Uterus (tissue), 4 donors: Measurements from ENCODE around the gene RELL2. TPM values are rescaled to one million over a fixed set of nuclear protein-coding genes. Genes with fewer than 3 reads are reported as not detected.
A peak's percentile ranks its signal among the peaks of the same experiment; 100 is the strongest.

Source experiments
- DNase-seq, 2 donors: peaks; one replicate each; pipeline ENCODE4 v3.0.0-alpha.2; 2019 to 2020
- H3K27ac ChIP-seq, 2 donors: fragments of 200-600 bp; sonication (generic); 1 replicate in 1 of 2; 2 replicates in 1 of 2; pipeline ENCODE4 v1.5.1; 2016 to 2018
- H3K27me3 ChIP-seq, 2 donors: fragments of 200-600 bp; sonication (generic); one replicate each; pipeline ENCODE4 v1.5.1; 2018 to 2019; ENCODE audit warnings: control low read depth in 1 of 2
- H3K36me3 ChIP-seq, 2 donors: fragments of 200-600 bp; sonication (generic); one replicate each; pipeline ENCODE4 v1.5.1; 2019; ENCODE audit warnings: control low read depth in 1 of 2
- H3K4me1 ChIP-seq, 2 donors: fragments of 200-600 bp; sonication (generic); one replicate each; pipeline ENCODE4 v1.5.1; 2018 to 2019; ENCODE audit warnings: control low read depth in 1 of 2
- H3K4me3 ChIP-seq, 2 donors: fragments of 200-600 bp; sonication (generic); 1 replicate in 1 of 2; 2 replicates in 1 of 2; pipeline ENCODE4 v1.5.1; 2018 to 2019; ENCODE audit warnings: mild to moderate bottlenecking in 1 of 2
- H3K9me3 ChIP-seq, 2 donors: fragments of 200-600 bp; sonication (generic); one replicate each; pipeline ENCODE4 v1.5.1; 2019; ENCODE audit warnings: control low read depth in 1 of 2
- CTCF ChIP-seq, 4 experiments: fragments of 200-600 bp in 2 of 4; fragments of 450-650 bp in 2 of 4; sonication (generic) in 2 of 4; IDR thresholded peaks; one replicate each; pipeline ENCODE4 v1.5.1; 2016 to 2019; ENCODE audit warnings: antibody characterized with exemption in 4 of 4, mild to moderate bottlenecking in 2 of 4, moderate library complexity in 1 of 4
- POLR2A ChIP-seq, 2 donors: fragments of 450-650 bp; IDR thresholded peaks; one replicate each; pipeline ENCODE4 v1.6.1; 2016; ENCODE audit warnings: antibody characterized with exemption in 2 of 2, mild to moderate bottlenecking in 1 of 2, moderate library complexity in 1 of 2
- intact Hi-C: fragments of 100-400 bp; cut with DNase I; formaldehyde crosslinking; loops from one replicate; pipeline ENCODE4 v1.15.1; 2023; ENCODE audit warnings: low total_unique reads
- total RNA-seq, 4 donors: library from RNA; depleted of rRNA in 3 of 4; stranded (reverse); fragments of >200 nt in 3 of 4; gene quantifications; one replicate each; pipeline versions ENCODE4 v1.1.0 to v1.2.4, GENCODE V29; 2014 to 2023
- donor health status: DM: yes; HTN: yes; CAD: no.

The RELL2 gene
- total RNA-seq, 4 donors from 2014 or later, result 0.35 to 1.7 TPM; not detected in 2

GRCh38 chr5:141618804-141619554 lies 17.8 kb upstream of the RELL2 start, which contains the start of gene DIAPH1:
TSS of gene DIAPH1 (minus strand) at chr5:141619000. CDS start at chr5:141618914, 86 bp downstream.
- DNase-seq, result peak; percentile 97 to 98
- Histone ChIP-seq H3K27ac (peak within 1 kb of the TSS; percentile 87 to 93), H3K4me1 (peaks cover 0 to 7% of the 10 kb centered on the region in 2 donors), H3K36me3 (no peaks in the 10 kb centered on the region), H3K27me3 (no peaks in the 10 kb centered on the region), H3K4me3 (peak within 1 kb of the TSS; percentile 83 to 96), H3K9me3 (no peaks in the 10 kb centered on the region)
- intact Hi-C loops, result no loop called here
- TF ChIP-seq CTCF (IDR thresholded peaks at IDR 0.05) (peak; percentile 99 to 100 (median 99)), POLR2A (IDR thresholded peaks at IDR 0.05) (peak; percentile 88)

- TF ChIP-seq CTCF (IDR thresholded peaks at IDR 0.05), result no peak
- no peak for TF ChIP-seq POLR2A (IDR thresholded peaks at IDR 0.05)
- no peaks in the 10 kb centered on the region for H3K9me3 ChIP-seq
- no peaks in the 10 kb centered on the region for H3K4me1 ChIP-seq
- intact Hi-C loops, result no loop called here
- H3K27me3 ChIP-seq, result no peaks in the 10 kb centered on the region
- no peak for DNase-seq
- H3K4me3 ChIP-seq, result no peak overlapping the region
- no peaks in the 10 kb centered on the region for H3K36me3 ChIP-seq
- no peak overlapping the region for H3K27ac ChIP-seq
These were observed 13.6 kb upstream of the RELL2 start for GRCh38 chr5:141623186-141623585.

GRCh38 chr5:141623611-141624010 lies 13.2 kb upstream of the RELL2 start:
- intact Hi-C loops, result no loop called here
- no peak overlapping the region for H3K27ac ChIP-seq
- no peak overlapping the region for H3K4me3 ChIP-seq
- H3K27me3 ChIP-seq, result no peaks in the 10 kb centered on the region
- TF ChIP-seq CTCF (IDR thresholded peaks at IDR 0.05), result no peak
- DNase-seq, result no peak
- no peaks in the 10 kb centered on the region for H3K9me3 ChIP-seq
- H3K4me1 ChIP-seq, result no peaks in the 10 kb centered on the region
- no peaks in the 10 kb centered on the region for H3K36me3 ChIP-seq

- Histone ChIP-seq H3K9me3 (no peaks in the 10 kb centered on the region), H3K4me1 (no peaks in the 10 kb centered on the region), H3K4me3 (no peak overlapping the region), H3K36me3 (no peaks in the 10 kb centered on the region), H3K27ac (no peak overlapping the region), H3K27me3 (no peaks in the 10 kb centered on the region)
- DNase-seq, result no peak
- intact Hi-C loops, result no loop called here
- TF ChIP-seq POLR2A (IDR thresholded peaks at IDR 0.05), result no peak
- TF ChIP-seq CTCF (IDR thresholded peaks at IDR 0.05), result no peak
These were observed 8.5 kb upstream of the RELL2 start for GRCh38 chr5:141628175-141628788.

GRCh38 chr5:141630570-141631140 lies 6.1 kb upstream of the RELL2 start:
- intact Hi-C loops, result no loop called here
- Histone ChIP-seq H3K9me3 (no peaks in the 10 kb centered on the region), H3K4me1 (peaks cover 2 to 6% of the 10 kb centered on the region in 2 donors), H3K27ac (no peak overlapping the region), H3K36me3 (no peaks in the 10 kb centered on the region), H3K4me3 (no peak overlapping the region), H3K27me3 (no peaks in the 10 kb centered on the region)
- TF ChIP-seq CTCF (IDR thresholded peaks at IDR 0.05) (no peak), POLR2A (IDR thresholded peaks at IDR 0.05) (no peak)
- no peak for DNase-seq
